ENCODE measurements around the gene WDR82. TPM values are rescaled to one million over a fixed set of nuclear protein-coding genes. Genes with fewer than 3 reads are reported as not detected.
A peak's percentile ranks its signal among the peaks of the same experiment; 100 is the strongest.
"Not testable (repeated sequence)": the region's sequence is repeated elsewhere in the genome, so short reads cannot be mapped to it uniquely, and the experiment has no call there.

WDR82 gene
- polyA plus RNA-seq, 5 donors, result 96.6 to 114 (median 106) TPM

DNA sequence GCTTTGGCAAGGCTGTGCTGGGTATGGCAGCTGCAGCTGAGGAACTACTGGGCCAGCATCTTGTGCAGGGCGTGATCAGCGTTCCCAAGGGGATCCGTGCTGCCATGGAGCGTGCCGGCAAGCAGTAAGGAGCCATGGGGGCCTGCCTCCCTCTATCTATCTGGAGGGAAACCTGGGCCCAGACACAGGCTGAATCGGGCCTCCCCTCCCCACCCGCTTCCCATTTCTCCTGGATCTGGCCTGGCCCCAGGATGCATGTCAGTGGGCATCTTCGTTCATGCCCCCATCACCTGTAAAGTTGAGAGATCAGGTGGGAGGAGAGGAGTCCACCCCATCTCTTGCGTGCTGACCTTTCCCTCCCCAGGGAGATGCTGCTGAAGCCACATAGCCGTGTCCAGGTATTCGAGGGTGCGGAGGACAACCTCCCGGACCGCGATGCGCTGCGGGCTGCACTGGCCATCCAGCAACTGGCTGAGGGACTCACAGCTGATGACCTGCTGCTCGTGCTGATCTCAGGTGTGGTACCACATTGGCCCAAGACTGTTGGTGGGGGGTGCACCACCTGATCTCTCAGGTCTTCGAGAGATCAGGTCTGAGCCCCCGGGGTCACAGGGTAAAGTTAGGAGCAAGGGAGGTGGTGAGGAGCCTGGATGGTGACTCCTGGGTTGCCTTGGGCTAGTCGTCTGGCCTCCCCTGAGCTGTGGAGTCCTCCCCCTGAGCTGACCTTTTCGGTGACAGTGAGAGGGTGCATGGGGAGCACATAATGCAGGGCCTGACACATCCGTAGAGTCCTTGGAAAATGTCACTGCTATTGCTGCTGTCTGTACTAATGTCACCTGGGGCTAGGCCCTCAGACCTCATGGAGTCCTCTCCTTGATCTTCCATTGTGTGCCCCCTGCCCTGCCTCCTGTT, 12.4 kb upstream of the WDR82 start:
- no peak for DNase-seq

- no peak for DNase-seq
These were observed 11.5 kb upstream of the WDR82 start for GRCh38 chr3:52289747-52290595.

GRCh38 chr3:52289338-52289746, 10.9 kb upstream of the WDR82 start:
- no peak for DNase-seq

GRCh38 chr3:52288674-52289073, 10.2 kb upstream of the WDR82 start:
- DNase-seq, result no peak

GRCh38 chr3:52286777-52287110, 8.3 kb upstream of the WDR82 start:
- no peak for DNase-seq

- DNase-seq, result not testable (repeated sequence)
These were observed 5.6 kb upstream of the WDR82 start for GRCh38 chr3:52284051-52284450.

DNA sequence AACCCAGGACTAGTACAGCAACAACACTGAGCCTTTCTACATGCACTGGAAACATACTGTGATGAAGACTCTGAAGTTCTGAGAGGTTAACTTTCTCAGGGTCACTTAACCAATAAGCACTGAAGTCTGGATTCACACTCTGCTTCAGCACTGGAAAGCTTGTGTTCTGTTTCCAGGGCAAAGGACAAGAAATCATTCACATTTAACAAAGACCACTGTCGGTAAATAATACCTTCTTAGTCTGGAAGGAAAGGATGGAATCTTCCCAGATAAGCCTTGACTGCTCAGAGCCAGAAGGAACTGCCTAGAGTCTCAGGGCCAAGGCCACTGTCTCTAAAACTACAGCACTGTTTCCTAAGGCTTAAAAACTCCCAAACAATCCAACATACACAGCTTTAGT, 4.9 kb upstream of the WDR82 start:
- DNase-seq, result no peak

GRCh38 chr3:52281981-52282801, 3.7 kb upstream of the WDR82 start:
- DNase-seq, result no peak

GRCh38 chr3:52280050-52280461, 1.6 kb upstream of the WDR82 start:
- no peak for DNase-seq

DNA sequence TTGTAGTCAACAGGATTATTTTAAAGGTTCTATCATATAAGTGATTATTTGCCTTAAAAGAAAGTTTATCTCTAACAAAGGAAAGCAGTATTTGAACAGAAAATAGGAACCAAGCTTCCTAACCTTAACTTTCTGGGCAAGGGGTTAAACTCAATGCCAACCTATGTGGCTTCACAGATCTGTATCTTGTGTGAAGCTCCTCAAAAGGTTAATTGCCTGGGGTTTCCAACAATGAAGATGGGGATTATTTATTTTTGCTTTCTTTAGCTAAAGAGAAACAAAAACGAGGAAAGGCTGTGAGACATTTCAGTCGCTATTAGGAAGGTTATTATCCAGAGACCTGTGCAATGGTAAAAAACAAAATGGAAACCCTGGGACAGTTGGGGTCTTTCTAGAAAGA, 1.1 kb upstream of the WDR82 start:
- no peak for DNase-seq

GRCh38 chr3:52277972-52278509, 408 bp downstream of the WDR82 start:
- DNase-seq, result peak in 1 of 2 donors; percentile 68

- DNase-seq, result peak; percentile 75
These were observed 1.1 kb downstream of the WDR82 start for GRCh38 chr3:52277071-52277964.

GRCh38 chr3:52274781-52275180, 3.7 kb downstream of the WDR82 start:
- DNase-seq, result not testable (repeated sequence)

DNA sequence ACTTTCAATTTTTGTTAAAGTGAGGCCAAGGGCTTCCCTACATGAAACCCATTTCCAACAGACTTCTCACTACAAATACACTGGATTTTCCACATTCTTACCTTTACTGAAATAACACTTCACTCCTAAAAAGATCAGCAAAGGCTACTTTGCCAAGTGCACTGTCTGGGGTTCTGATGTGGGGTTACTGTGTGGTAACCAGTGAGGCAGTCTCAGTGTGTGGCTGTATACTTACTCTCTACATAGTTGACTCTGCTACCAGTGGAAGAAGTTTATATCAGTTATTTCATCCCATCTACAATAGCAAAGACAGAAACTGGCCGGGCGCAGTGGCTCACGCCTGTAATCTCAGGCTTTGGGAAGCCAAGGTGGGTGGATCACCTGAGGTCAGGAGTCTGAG, 5.6 kb downstream of the WDR82 start:
- DNase-seq, result no peak

DNA sequence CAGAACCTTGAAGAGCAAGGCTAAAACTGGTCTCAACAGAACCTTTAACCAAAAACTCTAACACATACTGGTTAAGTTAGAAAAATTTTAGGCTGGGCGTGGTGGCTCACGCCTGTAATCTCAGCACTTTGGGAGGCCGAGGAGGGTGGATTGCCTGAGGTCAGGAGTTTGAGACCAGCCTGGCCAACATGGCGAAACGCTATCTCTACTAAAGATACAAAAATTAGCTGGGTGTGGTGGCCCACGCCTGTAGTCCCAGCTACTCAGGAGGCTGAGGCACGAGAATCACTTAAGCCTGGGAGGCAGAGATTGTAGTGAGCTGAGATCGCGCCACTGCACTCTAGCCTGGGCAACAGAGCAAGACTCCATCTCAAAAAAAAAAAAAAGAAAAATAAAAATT, 6.3 kb downstream of the WDR82 start:
- DNase-seq, result not testable (repeated sequence)

DNA sequence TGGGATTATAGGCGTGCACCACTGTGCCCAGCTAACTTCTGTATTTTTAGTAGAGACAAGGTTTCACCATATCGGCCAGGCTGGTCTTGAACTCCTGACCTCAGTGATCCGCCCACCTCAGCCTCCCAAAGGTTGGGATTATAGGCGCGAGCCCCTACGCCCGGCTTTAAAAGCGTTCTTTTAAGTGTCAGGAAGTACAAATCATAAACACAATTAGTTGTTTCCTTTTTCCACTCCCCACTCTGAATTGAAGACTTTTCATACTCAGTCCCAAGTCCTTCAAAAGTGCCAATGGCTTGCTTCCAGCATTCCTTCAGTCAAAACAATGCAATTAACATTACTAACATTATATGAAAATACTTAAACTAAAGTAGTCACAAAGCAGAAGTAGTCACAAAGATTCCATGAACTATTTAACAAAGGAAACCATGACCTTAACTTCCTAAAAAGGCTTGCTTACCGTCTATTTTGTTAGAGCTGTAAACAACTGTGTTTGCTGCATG, 8.1 kb downstream of the WDR82 start:
- DNase-seq, result no peak

- DNase-seq, result no peak
These were observed 8.7 kb downstream of the WDR82 start for GRCh38 chr3:52269776-52270175.

DNA sequence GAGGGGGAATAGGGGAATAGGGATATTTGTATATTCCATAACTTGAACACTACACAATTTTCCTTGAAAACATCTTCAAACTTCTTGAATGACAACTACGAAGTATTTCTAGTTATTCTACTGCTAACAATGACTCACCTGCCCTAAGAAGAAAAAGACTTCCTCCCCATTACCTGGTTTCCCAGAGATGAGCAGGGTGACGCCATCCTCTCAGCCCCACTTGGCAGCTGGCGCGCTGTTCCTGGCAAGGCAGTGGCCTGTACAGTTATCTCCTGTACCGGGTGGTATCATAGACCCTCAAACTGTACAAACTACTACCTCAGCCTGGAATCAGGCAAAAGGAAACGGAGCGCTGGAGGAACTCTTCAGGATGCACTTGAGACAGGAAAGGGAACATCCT, 10.4 kb downstream of the WDR82 start:
- DNase-seq, result no peak

GRCh38 chr3:52265387-52265786, 13.1 kb downstream of the WDR82 start:
- no peak for DNase-seq

- no peak for DNase-seq
These were observed 16.0 kb downstream of the WDR82 start for GRCh38 chr3:52262447-52262846.

Measured in right lung (tissue), 5 donors.